Measurements from ENCODE around the gene CNNM3. TPM values are rescaled to one million over a fixed set of nuclear protein-coding genes. Genes with fewer than 3 reads are reported as not detected.

Gene CNNM3
- total RNA-seq, 1 donor from 2014 or later: 20.9 TPM

GRCh38 chr2:96837575-96837974 is 21.5 kb downstream of the CNNM3 start:
- H3K4me3 Mint-ChIP-seq (ENCODE audit: unreplicated experiment): no peak overlapping the region
- no peaks in the 10 kb centered on the region for H3K27me3 Mint-ChIP-seq (ENCODE audit: unreplicated experiment)

GRCh38 chr2:96838345-96839292 is 22.6 kb downstream of the CNNM3 start:
- H3K36me3 Mint-ChIP-seq (ENCODE audit: unreplicated experiment): no peaks in the 10 kb centered on the region
- TF ChIP-seq CTCF (IDR thresholded peaks at IDR 0.05): no peak
- DNase-seq (ENCODE audit: extremely low spot score, unreplicated experiment): no peak
- H3K27me3 Mint-ChIP-seq (ENCODE audit: unreplicated experiment): no peaks in the 10 kb centered on the region
- H3K4me1 Mint-ChIP-seq (ENCODE audit: unreplicated experiment): peaks cover 2% of the 10 kb centered on the region
- H3K27ac Mint-ChIP-seq (ENCODE audit: unreplicated experiment): no peak overlapping the region
- no peak overlapping the region for H3K4me3 Mint-ChIP-seq (ENCODE audit: unreplicated experiment)
- H3K9me3 Mint-ChIP-seq (ENCODE audit: unreplicated experiment): no peaks in the 10 kb centered on the region

More at GRCh38 chr2:96837575-96837974, 21.5 kb downstream of the CNNM3 start:
- no peak for DNase-seq (ENCODE audit: extremely low spot score, unreplicated experiment)
- Mint-ChIP-seq H3K4me1 (ENCODE audit: unreplicated experiment) (peaks cover 13% of the 10 kb centered on the region), H3K36me3 (ENCODE audit: unreplicated experiment) (no peaks in the 10 kb centered on the region), H3K9me3 (ENCODE audit: unreplicated experiment) (no peaks in the 10 kb centered on the region), H3K27ac (ENCODE audit: unreplicated experiment) (no peak overlapping the region)
- no peak for TF ChIP-seq CTCF (IDR thresholded peaks at IDR 0.05)

GRCh38 chr2:96839293-96839874 is 23.3 kb downstream of the CNNM3 start:
- no peaks in the 10 kb centered on the region for H3K27me3 Mint-ChIP-seq (ENCODE audit: unreplicated experiment)
- peaks cover 2% of the 10 kb centered on the region for H3K4me1 Mint-ChIP-seq (ENCODE audit: unreplicated experiment)
- no peaks in the 10 kb centered on the region for H3K9me3 Mint-ChIP-seq (ENCODE audit: unreplicated experiment)
- no peak for DNase-seq (ENCODE audit: extremely low spot score, unreplicated experiment)
- H3K27ac Mint-ChIP-seq (ENCODE audit: unreplicated experiment): no peak overlapping the region
- no peaks in the 10 kb centered on the region for H3K36me3 Mint-ChIP-seq (ENCODE audit: unreplicated experiment)
- no peak for TF ChIP-seq CTCF (IDR thresholded peaks at IDR 0.05)
- no peak overlapping the region for H3K4me3 Mint-ChIP-seq (ENCODE audit: unreplicated experiment)

- H3K27ac Mint-ChIP-seq (ENCODE audit: unreplicated experiment): no peak overlapping the region
- H3K4me3 Mint-ChIP-seq (ENCODE audit: unreplicated experiment): no peak overlapping the region
- H3K36me3 Mint-ChIP-seq (ENCODE audit: unreplicated experiment): no peaks in the 10 kb centered on the region
- H3K27me3 Mint-ChIP-seq (ENCODE audit: unreplicated experiment): no peaks in the 10 kb centered on the region
- H3K9me3 Mint-ChIP-seq (ENCODE audit: unreplicated experiment): no peaks in the 10 kb centered on the region
- no peak for TF ChIP-seq CTCF (IDR thresholded peaks at IDR 0.05)
- no peak for DNase-seq (ENCODE audit: extremely low spot score, unreplicated experiment)
- H3K4me1 Mint-ChIP-seq (ENCODE audit: unreplicated experiment): peaks cover 2% of the 10 kb centered on the region
Measured at GRCh38 chr2:96839875-96840850, 24.1 kb downstream of the CNNM3 start.

Data from osteocyte (in vitro differentiated cells).